Upper lobe of right lung (tissue), 1 donor: ENCODE results near the gene PRSS53. TPM values are rescaled to one million over a fixed set of nuclear protein-coding genes. Genes with fewer than 3 reads are reported as not detected.

ENCODE experiments used
- ATAC-seq: fragments of 200-7000 bp; cut with Tn5 transposase; one replicate; pipeline ENCODE4 v1.9.1; 2020; ENCODE audit warnings: mild to moderate bottlenecking, moderate library complexity
- DNase-seq: peaks from one replicate; pipeline ENCODE4 v3.0.0-alpha.2; 2020
- H3K27ac ChIP-seq: fragments of 200-600 bp; one replicate; pipeline ENCODE4 v1.8.0; 2022
- H3K27me3 ChIP-seq: fragments of 200-600 bp; one replicate; pipeline ENCODE4 v1.8.0; 2022; ENCODE audit warnings: mild to moderate bottlenecking
- H3K36me3 ChIP-seq: fragments of 200-600 bp; one replicate; pipeline ENCODE4 v1.8.0; 2022
- H3K4me1 ChIP-seq: fragments of 200-600 bp; one replicate; pipeline ENCODE4 v1.8.0; 2022
- H3K4me3 ChIP-seq: fragments of 200-600 bp; one replicate; pipeline ENCODE4 v1.8.0; 2022; ENCODE audit warnings: mild to moderate bottlenecking
- H3K9me3 ChIP-seq: fragments of 200-600 bp; one replicate; pipeline ENCODE4 v1.8.0; 2022
- intact Hi-C: fragments of 100-400 bp; cut with DNase I; formaldehyde crosslinking; loops from one replicate; pipeline ENCODE4 v1.11.0; 2022
- total RNA-seq: library from RNA; stranded (reverse); fragmentation: NEBNext Ultra II Directional; extraction: Animal tissue kit (Norgen Biotek cat#: 25700); gene quantifications from one replicate; pipeline ENCODE4 v1.2.1, GENCODE V29; 2021
- TF ChIP-seq, protein P1 (sequence below): fragments of 200-600 bp; IDR thresholded peaks from one replicate; pipeline ENCODE4 v1.8.0; 2022; ENCODE audit warnings: antibody characterized with exemption
- donor health status: DM: no; HTN: yes; CAD: no; lungs with severe emphysema.

Gene PRSS53
- total RNA-seq, 1 donor from 2014 or later, result 1.8 TPM

DNA sequence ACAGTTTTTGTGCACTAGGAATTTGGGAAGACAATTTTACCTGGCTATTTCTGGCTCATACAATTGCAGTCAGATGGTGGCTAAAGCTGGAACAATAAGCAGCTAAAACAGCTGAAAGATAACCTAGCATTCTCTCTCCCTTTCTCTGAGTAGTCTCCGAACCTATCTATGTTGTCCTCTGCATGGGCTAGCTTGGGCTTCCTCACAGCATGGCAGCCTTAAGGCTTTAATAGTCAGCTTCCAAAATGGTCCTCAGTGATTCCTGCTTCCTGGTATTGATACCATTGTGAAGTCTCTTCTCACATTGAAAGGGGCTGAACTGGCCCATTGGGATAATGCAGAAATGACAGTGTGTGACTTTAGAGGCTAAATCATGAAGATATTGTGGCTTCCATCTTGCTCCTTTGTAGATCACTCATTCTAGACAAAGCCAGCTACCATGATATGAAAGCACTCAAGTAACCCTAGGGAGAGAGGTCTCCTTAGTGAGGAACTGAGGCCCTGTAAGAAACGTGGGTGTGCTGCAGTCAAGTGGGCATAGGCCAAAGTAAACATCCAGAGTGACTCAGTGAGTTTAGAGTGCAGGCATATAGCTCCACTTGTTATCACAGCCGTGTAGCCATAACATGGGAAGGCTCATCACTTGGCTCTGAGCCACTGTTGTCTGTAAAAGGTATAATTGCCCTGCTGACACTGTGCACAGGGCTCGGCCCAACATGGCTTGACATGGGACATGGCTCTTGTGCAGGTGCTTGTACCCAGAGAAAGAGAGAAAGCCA, 11.3 kb upstream of the PRSS53 start:
- no peaks in the 10 kb centered on the region for H3K36me3 ChIP-seq
- H3K27me3 ChIP-seq, result no peaks in the 10 kb centered on the region
- H3K9me3 ChIP-seq, result no peaks in the 10 kb centered on the region
- ATAC-seq (no peak), DNase-seq (no peak)
- TF ChIP-seq, protein P1, sequence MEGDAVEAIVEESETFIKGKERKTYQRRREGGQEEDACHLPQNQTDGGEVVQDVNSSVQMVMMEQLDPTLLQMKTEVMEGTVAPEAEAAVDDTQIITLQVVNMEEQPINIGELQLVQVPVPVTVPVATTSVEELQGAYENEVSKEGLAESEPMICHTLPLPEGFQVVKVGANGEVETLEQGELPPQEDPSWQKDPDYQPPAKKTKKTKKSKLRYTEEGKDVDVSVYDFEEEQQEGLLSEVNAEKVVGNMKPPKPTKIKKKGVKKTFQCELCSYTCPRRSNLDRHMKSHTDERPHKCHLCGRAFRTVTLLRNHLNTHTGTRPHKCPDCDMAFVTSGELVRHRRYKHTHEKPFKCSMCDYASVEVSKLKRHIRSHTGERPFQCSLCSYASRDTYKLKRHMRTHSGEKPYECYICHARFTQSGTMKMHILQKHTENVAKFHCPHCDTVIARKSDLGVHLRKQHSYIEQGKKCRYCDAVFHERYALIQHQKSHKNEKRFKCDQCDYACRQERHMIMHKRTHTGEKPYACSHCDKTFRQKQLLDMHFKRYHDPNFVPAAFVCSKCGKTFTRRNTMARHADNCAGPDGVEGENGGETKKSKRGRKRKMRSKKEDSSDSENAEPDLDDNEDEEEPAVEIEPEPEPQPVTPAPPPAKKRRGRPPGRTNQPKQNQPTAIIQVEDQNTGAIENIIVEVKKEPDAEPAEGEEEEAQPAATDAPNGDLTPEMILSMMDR, result no peak
- no peak overlapping the region for H3K27ac ChIP-seq
- H3K4me1 ChIP-seq, result peaks cover 10% of the 10 kb centered on the region
- no peak overlapping the region for H3K4me3 ChIP-seq
- intact Hi-C loops, result no loop called here

DNA sequence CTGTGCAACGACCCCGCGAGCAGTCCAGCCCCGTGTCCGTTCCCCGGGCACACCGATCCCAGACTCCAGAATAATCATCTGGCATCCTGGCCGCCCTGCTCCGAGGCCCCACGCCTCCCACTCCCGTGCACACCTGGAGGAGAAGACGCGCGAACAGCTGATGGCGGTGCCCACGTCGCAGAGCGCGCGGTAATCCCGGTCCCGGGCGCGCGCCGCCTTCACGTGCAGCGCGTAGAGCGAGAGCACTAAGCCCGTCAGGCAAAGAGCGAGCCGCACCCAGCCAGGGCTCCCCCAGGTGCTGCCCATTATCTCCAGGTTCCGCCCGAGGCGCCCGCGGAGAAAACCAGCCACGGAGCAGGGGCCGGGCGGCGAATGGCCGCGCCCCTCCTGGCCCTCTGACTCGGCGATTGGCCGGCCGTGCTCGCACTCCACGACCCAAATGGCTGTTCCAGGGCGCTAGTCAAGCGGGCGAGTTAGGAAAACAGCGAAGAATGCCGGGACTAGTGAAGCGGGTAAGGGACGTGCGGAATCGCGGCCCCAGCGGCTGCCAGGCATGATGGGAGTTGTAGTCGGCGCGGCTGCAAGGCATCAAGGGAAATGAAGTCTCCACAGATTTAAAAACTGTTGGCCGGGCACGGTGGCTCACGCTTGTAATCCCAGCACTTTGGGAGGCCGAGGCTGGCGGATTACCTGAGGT, 5.8 kb upstream of the PRSS53 start, which contains the start of gene VKORC1:
TSS of gene VKORC1 (minus strand) at position 374 of the 697 bp plus-strand sequence. CDS start at position 306, 68 bp downstream.
- DNase-seq (peak; percentile 97), ATAC-seq (peak; percentile 96)
- intact Hi-C loops, result no loop called here
- Histone ChIP-seq H3K4me3 (peak within 1 kb of the TSS; percentile 93), H3K27me3 (no peaks in the 10 kb centered on the region), H3K9me3 (no peaks in the 10 kb centered on the region), H3K36me3 (peaks cover 11% of the 10 kb centered on the region), H3K4me1 (peaks cover 18% of the 10 kb centered on the region), H3K27ac (peak within 1 kb of the TSS; percentile 80)
- TF ChIP-seq, protein P1, result no peak

- Histone ChIP-seq H3K27ac (peak overlapping the region; percentile 80), H3K4me3 (peak overlapping the region; percentile 93), H3K36me3 (peaks cover 11% of the 10 kb centered on the region), H3K4me1 (peaks cover 18% of the 10 kb centered on the region), H3K27me3 (no peaks in the 10 kb centered on the region), H3K9me3 (no peaks in the 10 kb centered on the region)
- DNase-seq (no peak), ATAC-seq (no peak)
- intact Hi-C loops, result no loop called here
- TF ChIP-seq, protein P1, result no peak
Measured at GRCh38 chr16:31094088-31094423, 5.3 kb upstream of the PRSS53 start.

- no peak for DNase-seq
- intact Hi-C loops, result no loop called here
- Histone ChIP-seq H3K9me3 (no peaks in the 10 kb centered on the region), H3K27me3 (no peaks in the 10 kb centered on the region), H3K27ac (no peak overlapping the region), H3K4me1 (peaks cover 18% of the 10 kb centered on the region), H3K36me3 (peaks cover 11% of the 10 kb centered on the region), H3K4me3 (peak overlapping the region; percentile 93)
- TF ChIP-seq, protein P1, result no peak
- no peak for ATAC-seq
Measured at GRCh38 chr16:31093132-31093703, 4.5 kb upstream of the PRSS53 start.

GRCh38 chr16:31092330-31092729, 3.6 kb upstream of the PRSS53 start:
- peaks cover 18% of the 10 kb centered on the region for H3K4me1 ChIP-seq
- H3K27ac ChIP-seq, result no peak overlapping the region
- H3K36me3 ChIP-seq, result peaks cover 11% of the 10 kb centered on the region
- no peaks in the 10 kb centered on the region for H3K27me3 ChIP-seq
- TF ChIP-seq, protein P1, result no peak
- H3K4me3 ChIP-seq, result no peak overlapping the region
- no peak for ATAC-seq
- DNase-seq, result no peak
- intact Hi-C loops, result no loop called here
- no peaks in the 10 kb centered on the region for H3K9me3 ChIP-seq
